HepG2 (cell line): ENCODE results near the gene RTEL1. TPM values are rescaled to one million over a fixed set of nuclear protein-coding genes. Genes with fewer than 3 reads are reported as not detected.

Experiments used
- ASH2L ChIP-seq: fragments of 300-600, 200-600 bp; sonication (generic); IDR thresholded peaks from 2 replicates; pipeline ENCODE4 v1.7.0; 2017; ENCODE audit warnings: low read depth, mild to moderate bottlenecking, moderate library complexity, mixed read lengths, low read length; ENCODE audit not compliant: insufficient read length
- ATF7 ChIP-seq, 2 experiments: fragments of 450-650 bp in 1 of 2; sonication (generic) in 1 of 2; formaldehyde crosslinking in 1 of 2; IDR thresholded peaks; 2 replicates each; pipeline versions ENCODE4 v1.4.0 to v1.6.1; 2016 to 2020; ENCODE audit warnings: antibody characterized with exemption in 1 of 2, mild to moderate bottlenecking in 1 of 2, missing genetic modification reagents in 1 of 2
- HNRNPK ChIP-seq: fragments of 200-400 bp; formaldehyde crosslinking; IDR thresholded peaks from 2 replicates; pipeline ENCODE4 v1.6.1; 2018; ENCODE audit warnings: low read length, low read depth, moderate library complexity, mild to moderate bottlenecking; ENCODE audit not compliant: poor library complexity, severe bottlenecking
- HOXD1 ChIP-seq: sonication (generic); formaldehyde crosslinking; IDR thresholded peaks from 2 replicates; pipeline ENCODE4 v1.5.0; 2020; ENCODE audit warnings: missing genetic modification reagents
- KMT2A ChIP-seq: sonication (generic); formaldehyde crosslinking; IDR thresholded peaks from 2 replicates; pipeline ENCODE4 v1.4.0; 2020; ENCODE audit warnings: missing genetic modification reagents
- MTF1 ChIP-seq: sonication (generic); formaldehyde crosslinking; IDR thresholded peaks from 2 replicates; pipeline ENCODE4 v1.5.0; 2020; ENCODE audit warnings: missing genetic modification reagents
- NFYC ChIP-seq: IDR thresholded peaks from 2 replicates; pipeline ENCODE4 v1.6.1; 2016; ENCODE audit warnings: missing genetic modification reagents, missing compliant biosample characterization
- NR3C1 ChIP-seq: sonication (generic); formaldehyde crosslinking; IDR thresholded peaks from 2 replicates; pipeline ENCODE4 v1.4.0; 2020; ENCODE audit warnings: missing genetic modification reagents
- SP140L ChIP-seq: sonication (generic); formaldehyde crosslinking; IDR thresholded peaks from 2 replicates; pipeline ENCODE4 v1.4.0; 2020; ENCODE audit warnings: missing genetic modification reagents, borderline replicate concordance
- SPEN ChIP-seq: sonication (generic); formaldehyde crosslinking; IDR thresholded peaks from 2 replicates; pipeline ENCODE4 v1.5.1; 2020; ENCODE audit warnings: low read depth, mild to moderate bottlenecking, missing genetic modification reagents
- ZNF205 ChIP-seq: IDR thresholded peaks from 2 replicates; pipeline ENCODE4 v1.6.1; 2018; ENCODE audit warnings: missing biosample characterization, missing genetic modification reagents
- ZNF331 ChIP-seq: sonication (generic); formaldehyde crosslinking; IDR thresholded peaks from 2 replicates; pipeline ENCODE4 v1.4.0; 2020; ENCODE audit warnings: missing genetic modification reagents
- ZNF7 ChIP-seq: IDR thresholded peaks from 2 replicates; pipeline ENCODE4 v1.6.1; 2016; ENCODE audit warnings: missing biosample characterization, missing genetic modification reagents
- ZNF703 ChIP-seq: sonication (generic); formaldehyde crosslinking; IDR thresholded peaks from 2 replicates; pipeline ENCODE4 v1.5.1; 2020; ENCODE audit warnings: missing genetic modification reagents, mild to moderate bottlenecking, moderate library complexity, borderline replicate concordance
- polyA plus RNA-seq, 8 experiments: library from polyadenylated mRNA; depleted of rRNA in 3 of 8; stranded (reverse) in 7 of 8; unstranded in 1 of 8; fragments of >200 nt; fragmentation: Illumina TruSeq in 4 of 8; extraction: Trizol in 4 of 8; gene quantifications; 2 replicates each; pipeline versions ENCODE4 v1.2.1 to v1.2.3, GENCODE V29; 2011 to 2016; ENCODE audit warnings: low read depth in 4 of 8, missing spikeins in 1 of 8, mixed read lengths in 1 of 8; ENCODE audit not compliant: insufficient read depth in 1 of 8
- total RNA-seq, 5 experiments: library from RNA; depleted of rRNA; stranded (reverse); fragments of >200 nt; fragmentation: Illumina TruSeq; extraction: Trizol; gene quantifications; 2 replicates each; pipeline ENCODE4 v1.2.3, GENCODE V29; 2016; ENCODE audit warnings: low read depth in 1 of 5
- TF ChIP-seq, protein P1 (sequence below): sonication (generic); formaldehyde crosslinking; IDR thresholded peaks from 2 replicates; pipeline ENCODE4 v1.8.0; 2022; ENCODE audit warnings: missing genetic modification reagents, mild to moderate bottlenecking, borderline replicate concordance
- TF ChIP-seq, protein P2 (sequence below): sonication (generic); formaldehyde crosslinking; IDR thresholded peaks from 2 replicates; pipeline ENCODE4 v1.4.0; 2020; ENCODE audit warnings: missing genetic modification reagents, low read depth, mild to moderate bottlenecking, borderline replicate concordance
- TF ChIP-seq, protein P3 (sequence below): sonication (generic); formaldehyde crosslinking; IDR thresholded peaks from 2 replicates; pipeline ENCODE4 v1.8.0; 2022; ENCODE audit warnings: mild to moderate bottlenecking, missing genetic modification reagents, borderline replicate concordance
- TF ChIP-seq, protein P4 (sequence below): sonication (generic); formaldehyde crosslinking; IDR thresholded peaks from 2 replicates; pipeline ENCODE4 v1.4.0; 2020; ENCODE audit warnings: mild to moderate bottlenecking, missing genetic modification reagents, borderline replicate concordance
- TF ChIP-seq, protein P5 (sequence below): sonication (generic); formaldehyde crosslinking; IDR thresholded peaks from 2 replicates; pipeline ENCODE4 v1.4.0; 2020; ENCODE audit warnings: missing genetic modification reagents

The RTEL1 gene
- total and polyA plus RNA-seq, 2 of the 13 experiments (the other 11 are each of a cell fraction or from before 2014, with no cell fraction given): 21.8 to 36.4 TPM

DNA sequence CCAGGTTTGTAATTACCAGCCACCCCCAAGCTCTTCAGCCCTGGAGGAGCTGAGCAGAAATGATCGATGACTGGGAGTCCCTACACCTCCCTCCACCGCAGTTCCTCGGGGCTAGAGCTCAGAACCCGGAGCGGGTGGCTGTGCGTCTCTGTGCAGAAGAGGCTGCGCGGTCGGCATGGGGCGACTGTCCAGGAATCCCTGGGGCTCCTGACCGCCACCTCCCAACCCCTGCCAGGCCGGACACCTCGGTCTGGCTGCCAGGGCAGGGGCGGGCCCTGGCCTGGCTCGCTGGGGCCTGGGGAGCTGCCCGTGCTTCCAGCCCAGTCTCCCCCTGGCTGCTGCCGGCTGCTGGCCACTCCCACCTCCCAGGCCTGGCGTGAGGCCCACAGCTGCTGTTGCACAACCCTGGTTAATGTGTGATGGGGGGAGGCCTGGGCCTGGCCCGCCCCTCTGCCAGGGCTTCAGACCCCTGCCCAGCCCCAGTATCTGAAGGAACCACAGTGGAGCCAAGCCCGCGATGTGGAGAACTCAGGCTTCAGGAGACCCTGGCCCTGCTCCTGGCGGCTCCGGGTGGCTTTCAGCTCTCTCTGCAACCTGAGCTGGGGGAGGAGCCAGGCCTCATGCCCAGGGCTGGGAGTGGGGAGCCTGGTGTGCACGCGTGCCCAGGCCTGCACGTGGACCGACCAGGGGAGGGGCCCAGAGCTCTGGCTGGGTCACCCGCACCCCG is 82.7 kb downstream of the RTEL1 start (continued):
- peak; percentile 95 for TF ChIP-seq ZNF205
- TF ChIP-seq ZNF331 (CRISPR knock-in tag): peak; percentile 97
- peak; percentile 47 for TF ChIP-seq ASH2L
- TF ChIP-seq ZNF7 (CRISPR knock-in tag): no peak; the same call in 1 of the 2 replicates
- TF ChIP-seq ZNF703 (CRISPR knock-in tag): peak; percentile 47; the same call in 1 of the 2 replicates
- TF ChIP-seq, protein P1, sequence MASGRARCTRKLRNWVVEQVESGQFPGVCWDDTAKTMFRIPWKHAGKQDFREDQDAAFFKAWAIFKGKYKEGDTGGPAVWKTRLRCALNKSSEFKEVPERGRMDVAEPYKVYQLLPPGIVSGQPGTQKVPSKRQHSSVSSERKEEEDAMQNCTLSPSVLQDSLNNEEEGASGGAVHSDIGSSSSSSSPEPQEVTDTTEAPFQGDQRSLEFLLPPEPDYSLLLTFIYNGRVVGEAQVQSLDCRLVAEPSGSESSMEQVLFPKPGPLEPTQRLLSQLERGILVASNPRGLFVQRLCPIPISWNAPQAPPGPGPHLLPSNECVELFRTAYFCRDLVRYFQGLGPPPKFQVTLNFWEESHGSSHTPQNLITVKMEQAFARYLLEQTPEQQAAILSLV (CRISPR knock-in tag): peak; percentile 96
- peak; percentile 99 for TF ChIP-seq SPEN (CRISPR knock-in tag)
- peak; percentile 81; the same call in 1 of the 2 replicates for TF ChIP-seq MTF1
- TF ChIP-seq, protein P2, sequence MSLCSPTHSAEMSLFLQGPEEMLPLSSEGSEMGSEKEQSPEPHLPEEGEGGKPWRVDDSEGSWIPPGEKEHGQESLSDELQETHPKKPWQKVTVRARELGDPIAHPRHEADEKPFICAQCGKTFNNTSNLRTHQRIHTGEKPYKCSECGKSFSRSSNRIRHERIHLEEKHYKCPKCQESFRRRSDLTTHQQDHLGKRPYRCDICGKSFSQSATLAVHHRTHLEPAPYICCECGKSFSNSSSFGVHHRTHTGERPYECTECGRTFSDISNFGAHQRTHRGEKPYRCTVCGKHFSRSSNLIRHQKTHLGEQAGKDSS: peak; percentile 98
- TF ChIP-seq HOXD1 (CRISPR knock-in tag): peak; percentile 97
- TF ChIP-seq ATF7 (IDR thresholded peaks at IDR 0.05): no peak
- TF ChIP-seq ATF7 (CRISPR knock-in tag; IDR thresholded peaks at IDR 0.05): no peak; the same call in 1 of the 2 replicates
- TF ChIP-seq SP140L (CRISPR knock-in tag): peak; percentile 84; the same call in 1 of the 2 replicates
- TF ChIP-seq HNRNPK: peak; percentile 86
- TF ChIP-seq, protein P3, sequence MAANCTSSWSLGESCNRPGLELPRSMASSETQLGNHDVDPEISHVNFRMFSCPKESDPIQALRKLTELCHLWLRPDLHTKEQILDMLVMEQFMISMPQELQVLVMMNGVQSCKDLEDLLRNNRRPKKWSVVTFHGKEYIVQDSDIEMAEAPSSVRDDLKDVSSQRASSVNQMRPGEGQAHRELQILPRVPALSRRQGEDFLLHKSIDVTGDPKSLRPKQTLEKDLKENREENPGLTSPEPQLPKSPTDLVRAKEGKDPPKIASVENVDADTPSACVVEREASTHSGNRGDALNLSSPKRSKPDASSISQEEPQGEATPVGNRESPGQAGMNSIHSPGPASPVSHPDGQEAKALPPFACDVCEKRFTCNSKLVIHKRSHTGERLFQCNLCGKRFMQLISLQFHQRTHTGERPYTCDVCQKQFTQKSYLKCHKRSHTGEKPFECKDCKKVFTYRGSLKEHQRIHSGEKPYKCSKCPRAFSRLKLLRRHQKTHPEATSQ (CRISPR knock-in tag): peak; percentile 92
- peak; percentile 60; the same call in 1 of the 2 replicates for TF ChIP-seq NFYC (CRISPR knock-in tag)
- TF ChIP-seq NR3C1 (CRISPR knock-in tag): peak; percentile 87; the same call in 1 of the 2 replicates
- peak; percentile 80; the same call in 1 of the 2 replicates for TF ChIP-seq KMT2A
- TF ChIP-seq, protein P4, sequence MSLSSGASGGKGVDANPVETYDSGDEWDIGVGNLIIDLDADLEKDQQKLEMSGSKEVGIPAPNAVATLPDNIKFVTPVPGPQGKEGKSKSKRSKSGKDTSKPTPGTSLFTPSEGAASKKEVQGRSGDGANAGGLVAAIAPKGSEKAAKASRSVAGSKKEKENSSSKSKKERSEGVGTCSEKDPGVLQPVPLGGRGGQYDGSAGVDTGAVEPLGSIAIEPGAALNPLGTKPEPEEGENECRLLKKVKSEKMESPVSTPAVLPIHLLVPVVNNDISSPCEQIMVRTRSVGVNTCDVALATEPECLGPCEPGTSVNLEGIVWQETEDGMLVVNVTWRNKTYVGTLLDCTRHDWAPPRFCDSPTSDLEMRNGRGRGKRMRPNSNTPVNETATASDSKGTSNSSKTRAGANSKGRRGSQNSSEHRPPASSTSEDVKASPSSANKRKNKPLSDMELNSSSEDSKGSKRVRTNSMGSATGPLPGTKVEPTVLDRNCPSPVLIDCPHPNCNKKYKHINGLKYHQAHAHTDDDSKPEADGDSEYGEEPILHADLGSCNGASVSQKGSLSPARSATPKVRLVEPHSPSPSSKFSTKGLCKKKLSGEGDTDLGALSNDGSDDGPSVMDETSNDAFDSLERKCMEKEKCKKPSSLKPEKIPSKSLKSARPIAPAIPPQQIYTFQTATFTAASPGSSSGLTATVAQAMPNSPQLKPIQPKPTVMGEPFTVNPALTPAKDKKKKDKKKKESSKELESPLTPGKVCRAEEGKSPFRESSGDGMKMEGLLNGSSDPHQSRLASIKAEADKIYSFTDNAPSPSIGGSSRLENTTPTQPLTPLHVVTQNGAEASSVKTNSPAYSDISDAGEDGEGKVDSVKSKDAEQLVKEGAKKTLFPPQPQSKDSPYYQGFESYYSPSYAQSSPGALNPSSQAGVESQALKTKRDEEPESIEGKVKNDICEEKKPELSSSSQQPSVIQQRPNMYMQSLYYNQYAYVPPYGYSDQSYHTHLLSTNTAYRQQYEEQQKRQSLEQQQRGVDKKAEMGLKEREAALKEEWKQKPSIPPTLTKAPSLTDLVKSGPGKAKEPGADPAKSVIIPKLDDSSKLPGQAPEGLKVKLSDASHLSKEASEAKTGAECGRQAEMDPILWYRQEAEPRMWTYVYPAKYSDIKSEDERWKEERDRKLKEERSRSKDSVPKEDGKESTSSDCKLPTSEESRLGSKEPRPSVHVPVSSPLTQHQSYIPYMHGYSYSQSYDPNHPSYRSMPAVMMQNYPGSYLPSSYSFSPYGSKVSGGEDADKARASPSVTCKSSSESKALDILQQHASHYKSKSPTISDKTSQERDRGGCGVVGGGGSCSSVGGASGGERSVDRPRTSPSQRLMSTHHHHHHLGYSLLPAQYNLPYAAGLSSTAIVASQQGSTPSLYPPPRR: peak; percentile 92
- TF ChIP-seq, protein P5, sequence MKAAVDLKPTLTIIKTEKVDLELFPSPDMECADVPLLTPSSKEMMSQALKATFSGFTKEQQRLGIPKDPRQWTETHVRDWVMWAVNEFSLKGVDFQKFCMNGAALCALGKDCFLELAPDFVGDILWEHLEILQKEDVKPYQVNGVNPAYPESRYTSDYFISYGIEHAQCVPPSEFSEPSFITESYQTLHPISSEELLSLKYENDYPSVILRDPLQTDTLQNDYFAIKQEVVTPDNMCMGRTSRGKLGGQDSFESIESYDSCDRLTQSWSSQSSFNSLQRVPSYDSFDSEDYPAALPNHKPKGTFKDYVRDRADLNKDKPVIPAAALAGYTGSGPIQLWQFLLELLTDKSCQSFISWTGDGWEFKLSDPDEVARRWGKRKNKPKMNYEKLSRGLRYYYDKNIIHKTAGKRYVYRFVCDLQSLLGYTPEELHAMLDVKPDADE (CRISPR knock-in tag): peak; percentile 97; the same call in 1 of the 2 replicates
